Mesodermal cell (in vitro differentiated cells): Measurements from ENCODE around the gene RFLNA.

Source experiments
- H3K27ac ChIP-seq: 2 replicates; pipeline ENCODE4 v1.7.0; 2013; ENCODE audit warnings: mild to moderate bottlenecking, low read depth, low read length, moderate library complexity; ENCODE audit not compliant: severe bottlenecking
- H3K36me3 ChIP-seq: 2 replicates; pipeline ENCODE4 v1.7.1; 2013; ENCODE audit warnings: mild to moderate bottlenecking, low read length, moderate library complexity; ENCODE audit not compliant: control insufficient read depth, insufficient read depth
- H3K4me1 ChIP-seq: one replicate; pipeline ENCODE4 v1.7.1; 2013; ENCODE audit warnings: mild to moderate bottlenecking, low read length; ENCODE audit not compliant: insufficient read depth, control insufficient read depth, poor library complexity, severe bottlenecking
- H3K4me3 ChIP-seq: 2 replicates; pipeline ENCODE4 v1.7.0; 2013; ENCODE audit warnings: low read length, control low read depth, mild to moderate bottlenecking; ENCODE audit not compliant: insufficient read depth, poor library complexity, severe bottlenecking; ENCODE audit errors: extremely low read depth
- H3K9me3 ChIP-seq: 2 replicates; pipeline ENCODE4 v1.7.1; 2013; ENCODE audit warnings: mild to moderate bottlenecking, low read length, moderate library complexity; ENCODE audit not compliant: control insufficient read depth
- WGBS, 2 experiments: methylation state at CpG; one replicate each; pipeline ENCODE4 v1.1.5; 2013; ENCODE audit warnings: missing lambda C conversion rate in 2 of 2; ENCODE audit not compliant: insufficient coverage in 2 of 2; 5-methylcytosine and 5-hydroxymethylcytosine counted together

Gene RFLNA

DNA sequence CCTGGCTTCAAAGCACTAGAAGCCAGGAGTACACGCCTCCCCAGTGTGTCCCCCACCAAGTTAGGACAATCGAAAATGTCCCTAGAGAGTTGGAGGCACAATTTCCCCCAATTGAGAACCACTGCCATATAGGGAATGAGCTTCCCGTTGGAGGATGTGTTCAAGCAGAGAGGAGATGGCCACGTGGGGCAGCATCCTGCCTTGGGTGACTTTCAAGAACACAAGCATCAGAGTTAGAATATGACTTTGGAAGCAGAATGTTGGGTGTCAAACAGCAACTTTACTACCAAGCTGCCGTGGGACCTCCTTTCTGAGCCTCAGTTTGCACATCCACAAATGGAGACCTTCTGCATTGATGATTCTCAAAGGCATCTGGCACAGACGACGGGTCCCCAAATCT, 56.5 kb downstream of the RFLNA start:
- WGBS, 2 experiments, result 91 to 98% methylated on average over 6 of the region's 7 CpGs
- peaks cover 97% of the 10 kb centered on the region for H3K36me3 ChIP-seq

DNA sequence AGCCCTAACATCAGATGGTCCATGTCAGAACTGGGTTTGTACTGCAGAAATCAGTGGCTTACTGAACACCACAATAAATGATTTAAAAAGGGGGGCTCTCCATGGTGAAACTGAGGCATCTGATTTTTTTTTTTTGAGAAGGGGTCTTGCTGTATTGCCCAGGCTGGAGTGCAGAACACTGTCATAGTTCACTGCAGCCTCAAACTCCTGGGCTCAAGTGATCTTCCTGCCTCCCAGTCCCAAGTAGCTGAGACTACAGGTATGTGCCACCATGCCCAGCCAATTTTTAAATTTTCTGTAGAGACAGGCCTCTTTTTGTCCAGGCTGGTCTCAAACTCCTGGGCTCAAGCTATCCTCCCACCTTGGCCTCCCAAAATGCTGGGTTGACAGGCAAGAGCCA, 57.4 kb downstream of the RFLNA start:
- Histone ChIP-seq H3K27ac (no peak overlapping the region), H3K4me1 (no peaks in the 10 kb centered on the region), H3K9me3 (no peaks in the 10 kb centered on the region), H3K4me3 (no peak overlapping the region), H3K36me3 (peaks cover 97% of the 10 kb centered on the region)

More for the DNA sequence above, 56.5 kb downstream of the RFLNA start:
- Histone ChIP-seq H3K9me3 (no peaks in the 10 kb centered on the region), H3K27ac (no peak overlapping the region), H3K4me1 (no peaks in the 10 kb centered on the region), H3K4me3 (no peak overlapping the region)

DNA sequence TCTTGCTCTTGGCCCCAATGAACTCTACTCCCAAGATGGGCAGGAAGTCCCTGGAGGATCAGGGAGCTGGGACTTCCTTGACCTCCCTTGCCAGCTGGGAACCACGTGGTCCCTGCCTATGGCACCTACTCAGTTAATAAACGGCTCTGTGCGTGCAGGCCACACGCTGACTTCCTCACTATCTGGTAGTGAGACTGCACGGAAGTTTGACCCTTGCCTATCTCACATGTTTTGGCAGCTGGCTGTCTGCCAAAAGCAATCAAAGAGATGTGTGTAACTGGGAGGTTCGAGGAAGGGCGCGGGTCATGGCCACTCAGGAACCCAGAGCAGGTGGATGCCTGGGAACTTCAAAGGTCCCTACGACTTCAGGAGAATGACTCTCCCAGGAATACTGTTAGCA, 57.9 kb downstream of the RFLNA start:
- 91 to 93% methylated on average over 9 of the region's 9 CpGs for WGBS, 2 experiments
- Histone ChIP-seq H3K4me1 (no peaks in the 10 kb centered on the region), H3K4me3 (no peak overlapping the region), H3K27ac (no peak overlapping the region), H3K9me3 (no peaks in the 10 kb centered on the region), H3K36me3 (peaks cover 97% of the 10 kb centered on the region)

DNA sequence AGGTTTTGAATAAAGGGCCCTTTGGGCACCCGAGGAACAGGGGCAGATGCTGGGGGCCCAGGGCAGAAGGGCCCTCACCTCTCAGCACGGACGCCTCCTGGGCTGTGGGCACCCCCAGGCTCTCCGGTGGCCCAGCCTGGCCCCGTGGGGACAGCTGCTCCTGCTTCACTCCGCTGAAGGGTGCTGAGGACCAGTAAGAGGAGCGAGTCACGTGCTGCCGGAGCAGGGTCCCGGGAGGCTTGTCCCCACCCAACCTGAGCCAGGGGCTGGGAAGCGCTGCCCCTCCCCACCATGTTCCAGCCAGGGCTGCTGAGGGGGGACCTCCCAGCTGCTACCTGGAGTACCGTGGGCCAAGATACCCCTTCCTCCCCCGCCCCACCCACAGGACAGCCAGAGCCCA, 59.5 kb downstream of the RFLNA start:
- Histone ChIP-seq H3K9me3 (no peaks in the 10 kb centered on the region), H3K27ac (no peak overlapping the region), H3K4me3 (no peak overlapping the region), H3K36me3 (peaks cover 98% of the 10 kb centered on the region), H3K4me1 (no peaks in the 10 kb centered on the region)
- 82 to 90% methylated on average over 7 to 9 of the region's 13 CpGs for WGBS, 2 experiments

DNA sequence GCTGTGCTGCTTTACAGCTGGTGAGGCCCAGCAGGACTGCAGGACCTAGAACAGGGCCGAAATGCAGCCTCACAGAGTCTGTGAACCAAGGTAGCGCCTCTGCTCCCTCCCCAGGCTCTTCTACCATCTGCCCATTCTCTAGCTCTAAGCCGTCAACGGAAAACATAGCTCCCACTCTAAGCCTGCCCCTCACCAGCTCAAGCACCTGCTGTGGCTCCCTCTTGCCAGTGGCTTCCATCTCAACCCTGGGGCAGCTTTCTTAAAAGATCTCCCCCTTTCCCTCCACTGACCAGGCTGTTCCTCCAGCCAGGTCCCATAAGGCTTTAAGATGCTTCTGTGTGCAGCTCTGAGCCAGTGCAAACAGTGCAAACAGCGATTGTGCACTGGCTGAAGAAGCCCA, 61.3 kb downstream of the RFLNA start:
- peaks cover 91% of the 10 kb centered on the region for H3K36me3 ChIP-seq

DNA sequence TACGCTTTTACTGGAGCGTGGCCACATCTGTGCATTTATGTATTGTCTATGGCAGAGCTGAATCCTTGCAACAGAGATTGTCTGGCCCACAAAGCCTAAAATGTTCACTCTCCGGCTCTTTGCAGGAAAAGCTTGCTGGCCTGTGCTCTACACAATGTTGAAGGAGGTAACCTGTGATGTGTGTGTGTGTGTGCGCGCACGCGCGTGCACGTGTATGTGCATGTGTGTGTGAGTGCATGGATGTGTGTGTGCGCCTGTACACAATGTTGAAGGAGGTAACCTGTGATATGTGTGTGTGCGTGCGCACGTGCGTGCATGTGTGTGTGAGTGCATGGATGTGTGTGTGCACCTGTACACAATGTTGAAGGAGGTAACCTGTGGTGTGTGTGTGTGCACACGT, 62.7 kb downstream of the RFLNA start:
- 96 to 98% methylated on average over 15 of the region's 15 CpGs for WGBS, 2 experiments
- Histone ChIP-seq H3K4me3 (no peak overlapping the region), H3K27ac (no peak overlapping the region), H3K9me3 (no peaks in the 10 kb centered on the region), H3K4me1 (no peaks in the 10 kb centered on the region), H3K36me3 (peaks cover 91% of the 10 kb centered on the region)

More for the DNA sequence above, 61.3 kb downstream of the RFLNA start:
- Histone ChIP-seq H3K4me1 (no peaks in the 10 kb centered on the region), H3K9me3 (no peaks in the 10 kb centered on the region), H3K27ac (no peak overlapping the region), H3K4me3 (no peak overlapping the region)
- WGBS, 2 experiments, result 96 to 97% methylated on average over 5 of the region's 5 CpGs

DNA sequence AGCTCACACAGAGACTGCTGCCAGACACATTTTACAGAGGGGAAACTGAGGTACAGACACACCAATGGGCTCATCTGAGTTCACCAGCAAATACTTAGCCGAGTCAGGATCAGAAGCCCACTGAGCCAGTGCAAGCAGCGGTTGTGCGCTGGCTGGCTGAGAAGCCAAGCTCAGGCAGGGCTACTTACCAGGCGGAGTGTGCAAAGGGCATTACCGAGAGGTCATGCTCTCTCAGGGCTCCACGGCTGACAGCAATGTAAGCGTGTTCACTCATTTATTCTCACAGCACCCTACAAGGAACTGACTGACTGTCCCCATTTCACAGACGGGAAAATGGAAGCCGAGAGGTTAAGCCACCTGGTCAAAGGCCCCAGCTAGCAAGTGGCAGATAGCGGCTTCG, 63.7 kb downstream of the RFLNA start:
- WGBS, 2 experiments, result 98 to 99% methylated on average over 10 to 11 of the region's 11 CpGs
- H3K4me1 ChIP-seq, result no peaks in the 10 kb centered on the region
- H3K9me3 ChIP-seq, result no peaks in the 10 kb centered on the region
- no peak overlapping the region for H3K4me3 ChIP-seq
- H3K27ac ChIP-seq, result no peak overlapping the region
- H3K36me3 ChIP-seq, result peaks cover 90% of the 10 kb centered on the region

DNA sequence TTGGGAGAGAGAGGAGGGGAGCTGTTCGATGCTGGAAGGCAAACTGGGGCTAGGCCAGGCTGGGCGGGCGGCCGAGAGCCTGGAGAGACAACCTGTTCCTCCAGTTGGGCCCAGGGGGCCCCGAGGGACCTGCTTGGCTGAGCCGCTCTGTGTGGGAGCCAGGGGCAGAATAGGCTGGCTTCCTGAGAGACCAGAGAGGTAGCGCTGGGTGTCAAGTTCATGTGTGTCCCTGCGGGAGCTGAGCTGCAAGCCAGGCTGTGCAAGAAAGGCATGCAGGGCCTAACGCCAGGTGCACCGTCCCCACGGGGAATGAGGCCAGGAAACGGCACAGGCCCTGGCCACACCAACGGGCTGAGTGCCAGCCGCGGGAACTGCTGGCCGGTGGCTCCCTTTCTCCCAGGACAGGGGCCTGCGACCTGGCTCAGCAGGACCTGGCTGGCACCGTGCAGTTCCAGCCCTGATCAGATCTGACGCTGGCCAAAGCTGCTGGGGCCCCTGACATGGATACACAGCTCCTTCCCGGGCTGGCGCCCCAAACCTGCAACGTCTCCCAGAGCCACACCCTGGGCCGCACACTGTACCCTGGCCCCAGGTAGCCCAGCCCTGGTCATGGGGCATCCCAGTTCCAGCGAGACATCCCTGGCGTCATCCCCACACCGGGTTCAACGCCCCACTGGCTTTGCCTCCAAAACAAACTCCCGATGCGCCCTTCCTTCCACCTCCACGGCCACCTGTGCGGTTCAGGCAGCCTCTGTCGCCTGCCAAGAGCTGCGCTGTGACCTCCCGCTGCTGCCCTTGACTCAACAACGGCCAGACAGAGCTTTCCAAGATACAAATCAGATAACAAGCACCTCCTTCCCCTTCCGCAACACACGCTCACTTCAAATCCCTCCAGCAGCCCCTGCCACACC, 65.0 kb downstream of the RFLNA start:
- H3K36me3 ChIP-seq, result peaks cover 85% of the 10 kb centered on the region
- H3K4me1 ChIP-seq, result no peaks in the 10 kb centered on the region
- H3K27ac ChIP-seq, result no peak overlapping the region
- 90 to 94% methylated on average over 35 to 36 of the region's 37 CpGs for WGBS, 2 experiments
- no peak overlapping the region for H3K4me3 ChIP-seq
- H3K9me3 ChIP-seq, result no peaks in the 10 kb centered on the region

DNA sequence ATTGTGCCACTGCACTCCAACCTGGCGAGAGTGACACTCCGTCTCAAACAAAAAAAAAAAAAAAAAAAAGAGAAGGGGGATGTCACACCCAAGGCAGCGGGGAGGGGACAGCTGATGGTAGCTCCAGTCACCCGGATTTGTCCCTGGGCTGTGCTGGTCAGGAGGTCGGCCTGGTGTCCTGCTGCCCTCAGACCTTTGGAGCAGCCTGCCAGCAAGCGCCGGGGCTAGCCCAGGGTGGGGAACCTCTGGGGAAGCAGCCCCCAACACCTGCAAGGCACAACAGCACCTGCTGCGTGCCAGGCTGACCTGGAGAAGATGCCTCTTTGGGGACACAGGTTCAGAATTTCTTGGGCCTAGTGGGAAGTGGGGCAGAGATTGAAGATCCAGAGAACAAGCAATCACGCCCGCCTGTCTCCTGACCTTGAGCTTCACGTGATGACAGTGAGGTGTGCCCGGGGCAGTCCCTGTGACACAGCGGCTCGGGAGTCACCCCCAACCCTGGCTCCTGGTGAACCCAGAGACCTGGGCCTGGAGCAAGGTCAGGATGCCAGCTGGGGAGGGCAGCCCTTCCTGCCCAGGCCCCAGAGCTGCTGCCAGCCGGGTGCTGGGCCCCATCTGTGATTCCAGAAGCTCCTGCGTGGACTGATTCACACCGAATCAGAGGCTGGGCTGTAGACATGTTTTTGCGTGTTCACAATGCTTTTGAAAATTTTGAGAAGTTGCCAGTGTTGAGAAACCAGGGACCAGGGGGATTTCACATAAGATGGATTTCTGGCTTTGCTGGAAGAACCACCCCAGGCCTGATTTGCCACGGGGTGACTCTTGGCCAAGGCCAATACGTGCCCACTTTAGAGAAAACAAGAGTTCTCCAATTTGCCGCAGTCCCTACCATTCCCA, 66.4 kb downstream of the RFLNA start:
- Histone ChIP-seq H3K9me3 (no peaks in the 10 kb centered on the region), H3K4me3 (no peak overlapping the region), H3K4me1 (no peaks in the 10 kb centered on the region), H3K36me3 (peaks cover 79% of the 10 kb centered on the region), H3K27ac (no peak overlapping the region)
- WGBS, 2 experiments, result 97% methylated on average over 17 to 18 of the region's 21 CpGs

DNA sequence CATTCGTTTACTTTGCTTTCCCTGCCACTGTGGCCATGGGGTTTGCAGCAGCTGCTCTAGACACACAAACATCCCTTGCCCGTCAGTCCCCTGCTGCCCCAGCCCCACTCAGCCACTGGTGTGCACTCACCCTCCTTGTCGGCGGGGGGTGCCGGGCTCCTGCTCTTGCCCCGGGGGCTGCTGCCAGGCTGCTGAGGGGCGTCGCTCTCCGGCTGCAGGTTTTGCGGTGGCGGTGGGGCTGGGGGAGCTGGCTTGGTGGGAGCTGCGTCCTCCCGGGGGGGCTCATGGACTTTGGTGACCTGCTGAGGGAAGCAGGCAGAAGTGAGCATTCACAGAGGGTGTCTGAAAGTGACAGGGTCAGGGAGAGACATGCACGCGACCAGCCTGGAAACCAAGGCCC, 67.1 kb downstream of the RFLNA start:
- 96 to 98% methylated on average over 7 to 9 of the region's 15 CpGs for WGBS, 2 experiments
- H3K4me1 ChIP-seq, result no peaks in the 10 kb centered on the region
- no peak overlapping the region for H3K27ac ChIP-seq
- H3K36me3 ChIP-seq, result peaks cover 78% of the 10 kb centered on the region
- no peak overlapping the region for H3K4me3 ChIP-seq
- no peaks in the 10 kb centered on the region for H3K9me3 ChIP-seq
